H1 (cell line): ENCODE data around the gene HPN. TPM values are rescaled to one million over a fixed set of nuclear protein-coding genes. Genes with fewer than 3 reads are reported as not detected.

Source experiments
- CTCF ChIA-PET: fragments of 300-600 bp; sonication (Branson Sonifier 250); formaldehyde crosslinking; loops from one replicate; lab custom pipeline; 2021; ENCODE audit not compliant: partially characterized antibody; lab: Charles Lee
- POLR2A ChIA-PET: fragments of 300-600 bp; sonication (Branson Sonifier 250); formaldehyde crosslinking; loops from one replicate; lab custom pipeline; 2021; ENCODE audit warnings: inconsistent platforms; ENCODE audit not compliant: partially characterized antibody; lab: Charles Lee
- DNase-seq, 2 experiments: peaks; one replicate each; pipeline versions ENCODE4 v3.0.0 to v3.0.0-alpha.2; 2010 to 2022; ENCODE audit warnings: low spot score in 2 of 2, low read depth in 1 of 2, mixed read lengths in 1 of 2
- FAIRE-seq: peaks from 2 replicates; lab custom pipeline; 2011; peaks lifted over from hg19 to GRCh38; lab: Jason Lieb, UNC
- H2AFZ ChIP-seq: 2 replicates; pipeline ENCODE4 v1.8.1; 2012; ENCODE audit warnings: low read length, inconsistent platforms
- H2AK5ac ChIP-seq: 2 replicates; pipeline ENCODE4 v1.6.1; 2013; ENCODE audit warnings: low read depth, low read length
- H2BK120ac ChIP-seq: replicated peaks from 2 replicates; pipeline ENCODE3; 2013; ENCODE audit warnings: low read depth, low read length, inconsistent platforms
- H2BK12ac ChIP-seq: 2 replicates; pipeline ENCODE4 v1.6.1; 2013; ENCODE audit warnings: low read depth, low read length
- H2BK15ac ChIP-seq: 2 replicates; pipeline ENCODE4 v1.6.1; 2013; ENCODE audit warnings: low read length
- H2BK20ac ChIP-seq: 2 replicates; pipeline ENCODE4 v1.6.1; 2013; ENCODE audit warnings: low read length
- H2BK5ac ChIP-seq: 2 replicates; pipeline ENCODE4 v1.6.1; 2013; ENCODE audit warnings: low read depth, low read length
- H3K14ac ChIP-seq: 2 replicates; pipeline ENCODE4 v1.6.1; 2013; ENCODE audit warnings: inconsistent platforms; ENCODE audit not compliant: insufficient read length
- H3K18ac ChIP-seq: 2 replicates; pipeline ENCODE4 v1.6.1; 2013; ENCODE audit warnings: low read length; ENCODE audit errors: extremely low read depth
- H3K23ac ChIP-seq: 2 replicates; pipeline ENCODE4 v1.6.1; 2013; ENCODE audit warnings: inconsistent platforms; ENCODE audit not compliant: insufficient read length
- H3K23me2 ChIP-seq: 2 replicates; pipeline ENCODE4 v1.6.1; 2013; ENCODE audit warnings: low read depth, low read length
- H3K27ac ChIP-seq: 2 replicates; pipeline ENCODE4 v1.6.1; 2011; ENCODE audit warnings: low read depth, low read length, inconsistent platforms
- H3K27me3 ChIP-seq, 4 experiments: replicated peaks in 1 of 4; 1 replicate in 1 of 4; 2 replicates in 3 of 4; pipeline versions ENCODE4 v1.6.1 to v1.8.1; 2011 to 2013; ENCODE audit warnings: low read length in 3 of 4, mild to moderate bottlenecking in 3 of 4, inconsistent platforms in 2 of 4, mixed read lengths in 2 of 4, moderate library complexity in 1 of 4; ENCODE audit not compliant: control insufficient read depth in 3 of 4, insufficient read depth in 3 of 4; ENCODE audit errors: extremely low read depth in 1 of 4
- H3K36me3 ChIP-seq, 4 experiments: 2 replicates each; pipeline versions ENCODE4 v1.6.1 to v1.8.1; 2011 to 2013; ENCODE audit warnings: mild to moderate bottlenecking in 4 of 4, low read length in 3 of 4, moderate library complexity in 2 of 4, control low read depth in 1 of 4, inconsistent platforms in 1 of 4; ENCODE audit not compliant: insufficient read depth in 4 of 4, control insufficient read depth in 2 of 4
- H3K4ac ChIP-seq: replicated peaks from 2 replicates; pipeline ENCODE3; 2013; ENCODE audit warnings: low read length, low read depth, mixed read lengths, inconsistent platforms; ENCODE audit not compliant: insufficient read length
- H3K4me1 ChIP-seq, 4 experiments: replicated peaks in 1 of 4; 1 replicate in 1 of 4; 2 replicates in 3 of 4; pipeline versions ENCODE4 v1.6.1 to v1.8.1; 2011 to 2013; ENCODE audit warnings: low read length in 3 of 4, inconsistent platforms in 2 of 4, mixed read lengths in 1 of 4; ENCODE audit not compliant: insufficient read depth in 4 of 4, control insufficient read depth in 3 of 4
- H3K4me2 ChIP-seq, 2 experiments: 2 replicates each; pipeline versions ENCODE4 v1.6.1 to v1.8.1; 2011 to 2013; ENCODE audit warnings: low read depth in 2 of 2, low read length in 2 of 2, control low read depth in 1 of 2, inconsistent platforms in 1 of 2, mild to moderate bottlenecking in 1 of 2; ENCODE audit not compliant: insufficient read depth in 1 of 2
- H3K4me3 ChIP-seq, 4 experiments: fragments of 200-600, 300-600 bp in 1 of 4; sonication (generic), shearing (Covaris generic), sonication (Bioruptor Twin) in 1 of 4; 2 replicates each; pipeline versions ENCODE4 v1.5.1 to v1.8.1; 2011 to 2016; ENCODE audit warnings: low read length in 4 of 4, low read depth in 3 of 4, control low read depth in 2 of 4, inconsistent platforms in 2 of 4, mild to moderate bottlenecking in 2 of 4, mixed read lengths in 1 of 4, moderate library complexity in 1 of 4; ENCODE audit not compliant: insufficient read depth in 2 of 4; ENCODE audit errors: extremely low read depth in 1 of 4
- H3K56ac ChIP-seq: replicated peaks from 2 replicates; pipeline ENCODE3; 2013; ENCODE audit warnings: low read depth, mild to moderate bottlenecking, mixed read lengths, low read length, inconsistent platforms; ENCODE audit not compliant: insufficient read length
- H3K79me1 ChIP-seq: 2 replicates; pipeline ENCODE4 v1.6.1; 2013; ENCODE audit warnings: low read depth, low read length, control low read depth
- H3K79me2 ChIP-seq, 2 experiments: 2 replicates each; pipeline versions ENCODE4 v1.6.1 to v1.8.1; 2012 to 2013; ENCODE audit warnings: low read length in 2 of 2, mild to moderate bottlenecking in 2 of 2, inconsistent platforms in 1 of 2; ENCODE audit not compliant: insufficient read depth in 2 of 2, control insufficient read depth in 1 of 2
- H3K9ac ChIP-seq, 4 experiments: replicated peaks in 1 of 4; 1 replicate in 1 of 4; 2 replicates in 3 of 4; pipeline versions ENCODE4 v1.6.1 to v1.8.1; 2011 to 2013; ENCODE audit warnings: low read depth in 3 of 4, low read length in 3 of 4, control low read depth in 2 of 4, mild to moderate bottlenecking in 2 of 4, moderate library complexity in 2 of 4, inconsistent platforms in 1 of 4; ENCODE audit errors: extremely low read depth in 1 of 4
- H3K9me3 ChIP-seq, 2 experiments: 2 replicates each; pipeline versions ENCODE4 v1.6.1 to v1.8.1; 2012 to 2013; ENCODE audit warnings: mild to moderate bottlenecking in 2 of 2, moderate library complexity in 2 of 2, control low read depth in 1 of 2, inconsistent platforms in 1 of 2, low read depth in 1 of 2, low read length in 1 of 2, mixed read lengths in 1 of 2; ENCODE audit not compliant: insufficient read depth in 2 of 2
- H4K20me1 ChIP-seq, 2 experiments: replicated peaks in 1 of 2; 2 replicates each; pipeline versions ENCODE3 to v1.8.1; 2011 to 2013; ENCODE audit warnings: inconsistent platforms in 2 of 2, low read length in 2 of 2, mild to moderate bottlenecking in 1 of 2; ENCODE audit not compliant: insufficient read depth in 2 of 2, control insufficient read depth in 1 of 2
- H4K5ac ChIP-seq: 2 replicates; pipeline ENCODE4 v1.6.1; 2013; ENCODE audit warnings: low read length, low read depth, mixed read lengths, inconsistent platforms; ENCODE audit not compliant: insufficient read length
- H4K8ac ChIP-seq: 2 replicates; pipeline ENCODE4 v1.8.0; 2013; ENCODE audit warnings: mild to moderate bottlenecking, moderate library complexity, low read length, inconsistent platforms; ENCODE audit not compliant: insufficient read depth; ENCODE audit errors: extremely low read depth
- H4K91ac ChIP-seq: replicated peaks from 2 replicates; pipeline ENCODE3; 2013; ENCODE audit warnings: low read length, mixed read lengths, inconsistent platforms; ENCODE audit not compliant: insufficient read length
- BACH1 ChIP-seq: IDR thresholded peaks from 2 replicates; pipeline ENCODE4 v1.6.1; 2012; ENCODE audit warnings: low read length, improper control_type of control experiment
- CTBP2 ChIP-seq: IDR thresholded peaks from 2 replicates; pipeline ENCODE4 v1.7.0; 2011; ENCODE audit warnings: borderline replicate concordance, mild to moderate bottlenecking, moderate library complexity, mixed read lengths, low read length; ENCODE audit not compliant: insufficient read depth, insufficient read length
- GTF2F1 ChIP-seq: IDR thresholded peaks from 2 replicates; pipeline ENCODE4 v1.6.1; 2012; ENCODE audit warnings: low read depth, low read length, improper control_type of control experiment, borderline replicate concordance
- WGBS, 2 experiments: shearing (Covaris generic) in 1 of 2; methylation state at CpG; one replicate each; pipeline versions ENCODE4 v1.1.6 to v1.1.7; 2013 to 2015; ENCODE audit warnings: low lambda C conversion rate in 2 of 2, mixed read lengths in 2 of 2, inconsistent platforms in 1 of 2, low coverage in 1 of 2, missing lambda C conversion rate in 1 of 2; ENCODE audit not compliant: insufficient replicate concordance in 2 of 2, insufficient coverage in 1 of 2, insufficient read length in 1 of 2; ENCODE audit errors: extremely low coverage in 1 of 2, missing lambda C conversion rate in 1 of 2; 5-methylcytosine and 5-hydroxymethylcytosine counted together
- polyA plus RNA-seq, 7 experiments: library from polyadenylated mRNA; depleted of rRNA in 3 of 7; stranded (reverse) in 5 of 7; unstranded in 2 of 7; fragments of >200 nt in 5 of 7; fragments of 200-250 nt in 2 of 7; gene quantifications; 1 replicate in 5 of 7; 2 replicates in 1 of 7; 4 replicates in 1 of 7; pipeline versions ENCODE4 v1.2.1 to v1.2.3, GENCODE V29; 2011 to 2013; ENCODE audit warnings: missing spikeins in 2 of 7, mixed read lengths in 2 of 7
- total RNA-seq: library from RNA; stranded (reverse); fragmentation: NEBNext Ultra II Directional; extraction: Animal tissue kit (Norgen Biotek cat#: 25700); gene quantifications from 2 replicates; pipeline ENCODE4 v1.2.1, GENCODE V29; 2021

Gene HPN
- total and polyA plus RNA-seq, 2 of the 8 experiments (the other 6 are each of a cell fraction or from before 2014, with no cell fraction given): 14.7 to 33.7 TPM

GRCh38 chr19:35018379-35018778 lies 23.1 kb upstream of the HPN start:
- DNase-seq: no peak
- Histone ChIP-seq H3K4ac (no peak overlapping the region), H2AK5ac (no peak overlapping the region), H3K9me3 (no peaks in the 10 kb centered on the region), H3K79me2 (no peaks in the 10 kb centered on the region), H4K91ac (no peak overlapping the region), H3K27me3 (no peaks in the 10 kb centered on the region; a peak in 1 of 7 replicates), H3K27ac (no peak overlapping the region), H3K56ac (no peak overlapping the region), H2BK120ac (no peak overlapping the region), H3K4me2 (no peak overlapping the region), H4K20me1 (peaks cover 7 to 21% of the 10 kb centered on the region in 2 experiments), H2BK12ac (no peak overlapping the region), H2BK15ac (no peak overlapping the region), H3K23ac (no peak overlapping the region), H3K18ac (no peak overlapping the region), H3K36me3 (peaks cover 54 to 88% (median 79%) of the 10 kb centered on the region in 4 experiments), H3K9ac (no peak overlapping the region), H3K23me2 (no peaks in the 10 kb centered on the region), H3K4me1 (no peaks in the 10 kb centered on the region), H4K5ac (no peak overlapping the region), H2BK5ac (no peak overlapping the region), H3K14ac (no peak overlapping the region), H4K8ac (no peak overlapping the region), H3K4me3 (no peak overlapping the region), H3K79me1 (no peaks in the 10 kb centered on the region; the same call in 1 of the 2 replicates), H2AFZ (no peak overlapping the region), H2BK20ac (no peak overlapping the region)
- 92% methylated on average over 4 of the region's 4 CpGs; no CpG with 5 or more reads in 1 of the 2 experiments for WGBS, 2 experiments
- FAIRE-seq: no peak
- ChIA-PET CTCF (no interaction called here), POLR2A (interaction anchor here (0.5 to 24.8 kb wide), 5 partner anchors 8 to 335 kb away, joined by 3 to 366 read pairs (median 7); partner anchors contain the start of gene GRAMD1A)
- TF ChIP-seq CTBP2 (no peak), GTF2F1 (no peak), BACH1 (no peak)
